Lower lobe of right lung (tissue), 2 donors: Measurements from ENCODE around the gene CRABP1. TPM values are rescaled to one million over a fixed set of nuclear protein-coding genes. Genes with fewer than 3 reads are reported as not detected.

ENCODE experiments used
- ATAC-seq, 2 donors: fragments of 200-7000 bp; cut with Tn5 transposase; one replicate each; pipeline ENCODE4 v1.9.1; 2020 to 2022; ENCODE audit warnings: mild to moderate bottlenecking in 2 of 2, moderate library complexity in 2 of 2
- DNase-seq: peaks from one replicate; pipeline ENCODE4 v3.0.0-alpha.2; 2020
- H3K27ac ChIP-seq: fragments of 200-600 bp; one replicate; pipeline ENCODE4 v1.8.0; 2022
- H3K27me3 ChIP-seq: fragments of 200-600 bp; one replicate; pipeline ENCODE4 v1.8.0; 2022; ENCODE audit warnings: low read depth
- H3K36me3 ChIP-seq: fragments of 200-600 bp; one replicate; pipeline ENCODE4 v1.8.0; 2022; ENCODE audit warnings: mild to moderate bottlenecking
- H3K4me1 ChIP-seq: fragments of 200-600 bp; one replicate; pipeline ENCODE4 v1.8.0; 2022
- H3K4me3 ChIP-seq: fragments of 200-600 bp; one replicate; pipeline ENCODE4 v1.8.0; 2022; ENCODE audit warnings: mild to moderate bottlenecking
- H3K9me3 ChIP-seq: fragments of 200-600 bp; one replicate; pipeline ENCODE4 v1.8.0; 2022
- CTCF ChIP-seq: fragments of 200-600 bp; IDR thresholded peaks from one replicate; pipeline ENCODE4 v1.8.0; 2022; ENCODE audit warnings: antibody characterized with exemption, mild to moderate bottlenecking
- intact Hi-C: fragments of 100-400 bp; cut with DNase I; formaldehyde crosslinking; loops from one replicate; pipeline ENCODE4 v1.11.0; 2022
- total RNA-seq: library from RNA; stranded (reverse); fragmentation: NEBNext Ultra II Directional; extraction: Animal tissue kit (Norgen Biotek cat#: 25700); gene quantifications from one replicate; pipeline ENCODE4 v1.2.1, GENCODE V29; 2021
- donor health status: DM: no; HTN: yes; CAD: no; lungs with severe emphysema.

Gene CRABP1
- total RNA-seq, 1 donor from 2014 or later, result not detected

DNA sequence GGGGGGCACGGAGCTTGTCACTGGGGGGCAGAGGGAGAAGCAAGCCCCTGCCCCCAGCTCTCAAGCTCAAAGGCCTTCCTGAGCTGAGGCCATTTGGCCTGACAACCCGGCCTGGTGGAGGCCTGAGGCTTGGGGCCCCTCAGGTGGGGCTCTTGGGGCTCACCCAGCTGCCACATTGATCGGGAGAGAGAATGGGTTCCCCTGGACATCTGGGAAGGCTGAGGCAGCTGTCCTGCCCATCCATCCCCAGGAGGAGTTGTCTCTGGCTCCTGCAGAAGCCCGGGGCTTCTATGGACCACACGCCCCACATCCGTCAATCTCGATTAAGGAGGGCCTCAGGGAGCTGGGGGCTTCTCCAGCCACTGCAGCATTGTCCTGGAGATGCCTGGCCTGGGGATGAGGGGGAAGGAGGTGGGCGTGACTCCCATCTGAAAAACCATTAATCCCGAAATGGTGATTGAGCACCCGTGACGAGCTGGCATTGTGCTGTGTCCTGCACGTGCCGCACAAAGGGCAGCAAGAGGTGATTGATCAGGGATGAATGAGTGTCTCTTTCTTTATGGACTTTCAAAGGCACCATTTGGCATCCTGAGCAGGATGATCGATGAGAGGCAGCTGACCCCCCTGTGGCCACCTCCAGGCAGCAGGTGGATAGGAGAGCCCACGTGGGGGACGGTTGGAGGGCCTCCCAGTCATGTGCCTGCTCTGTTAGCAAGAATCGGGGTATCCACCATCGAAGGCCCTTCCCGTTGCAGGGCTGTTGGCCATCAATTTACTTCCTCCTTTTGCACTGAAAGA, 17.2 kb upstream of the CRABP1 start:
- intact Hi-C loops, result no loop called here
- H3K9me3 ChIP-seq, result no peaks in the 10 kb centered on the region
- H3K4me3 ChIP-seq, result no peak overlapping the region
- peak overlapping the region; percentile 58 for H3K27ac ChIP-seq
- DNase-seq (peak; percentile 21), ATAC-seq (no peak)
- no peaks in the 10 kb centered on the region for H3K36me3 ChIP-seq
- TF ChIP-seq CTCF, result no peak
- H3K4me1 ChIP-seq, result no peaks in the 10 kb centered on the region
- H3K27me3 ChIP-seq, result no peaks in the 10 kb centered on the region

GRCh38 chr15:78323693-78324092, 16.5 kb upstream of the CRABP1 start:
- H3K9me3 ChIP-seq, result no peaks in the 10 kb centered on the region
- intact Hi-C loops, result no loop called here
- no peak overlapping the region for H3K27ac ChIP-seq
- no peaks in the 10 kb centered on the region for H3K36me3 ChIP-seq
- ATAC-seq (no peak), DNase-seq (no peak)
- no peaks in the 10 kb centered on the region for H3K4me1 ChIP-seq
- no peak for TF ChIP-seq CTCF
- H3K27me3 ChIP-seq, result no peaks in the 10 kb centered on the region
- H3K4me3 ChIP-seq, result no peak overlapping the region

GRCh38 chr15:78324144-78324543, 16.0 kb upstream of the CRABP1 start:
- no peaks in the 10 kb centered on the region for H3K27me3 ChIP-seq
- no peak overlapping the region for H3K27ac ChIP-seq
- H3K36me3 ChIP-seq, result no peaks in the 10 kb centered on the region
- ATAC-seq (no peak), DNase-seq (no peak)
- H3K4me1 ChIP-seq, result no peaks in the 10 kb centered on the region
- TF ChIP-seq CTCF, result no peak
- no peaks in the 10 kb centered on the region for H3K9me3 ChIP-seq
- intact Hi-C loops, result no loop called here
- H3K4me3 ChIP-seq, result no peak overlapping the region

DNA sequence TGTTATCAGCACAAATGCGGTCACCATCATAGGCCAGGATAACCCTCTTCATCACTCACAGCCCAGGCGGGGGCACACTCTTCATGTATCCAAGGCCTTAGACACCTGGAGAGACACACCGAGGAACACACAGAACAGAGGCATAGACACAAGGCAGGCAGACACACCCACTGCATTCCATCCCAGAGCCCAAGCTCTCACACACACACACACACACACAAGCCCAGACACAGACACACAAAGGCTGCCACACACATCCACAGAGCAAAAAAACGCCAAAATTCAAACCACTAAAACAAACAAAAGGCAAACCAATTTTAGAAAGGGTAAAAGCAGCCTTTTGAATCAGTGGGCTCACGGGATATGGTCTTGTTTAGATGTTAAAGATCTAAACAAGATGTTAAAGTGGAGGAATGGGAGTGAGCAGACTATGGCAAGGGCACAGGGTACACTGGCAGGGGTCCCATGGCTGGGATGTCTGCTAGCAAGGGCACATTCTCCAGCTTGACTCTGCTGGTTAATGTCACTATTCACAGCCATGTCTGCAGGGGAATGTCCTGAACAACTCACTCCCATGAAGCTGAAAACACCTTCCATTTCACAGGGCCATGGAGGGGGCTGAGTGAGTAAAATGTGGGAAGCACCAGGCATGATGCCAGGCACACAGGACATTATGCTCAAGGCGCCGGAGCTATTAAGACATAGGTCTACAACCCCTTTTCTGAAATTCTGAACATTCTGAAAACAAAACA, 14.9 kb upstream of the CRABP1 start:
- H3K9me3 ChIP-seq, result no peaks in the 10 kb centered on the region
- H3K4me1 ChIP-seq, result no peaks in the 10 kb centered on the region
- intact Hi-C loops, result no loop called here
- no peaks in the 10 kb centered on the region for H3K27me3 ChIP-seq
- ATAC-seq (no peak), DNase-seq (no peak)
- no peak overlapping the region for H3K27ac ChIP-seq
- H3K36me3 ChIP-seq, result no peaks in the 10 kb centered on the region
- H3K4me3 ChIP-seq, result no peak overlapping the region
- TF ChIP-seq CTCF, result no peak

DNA sequence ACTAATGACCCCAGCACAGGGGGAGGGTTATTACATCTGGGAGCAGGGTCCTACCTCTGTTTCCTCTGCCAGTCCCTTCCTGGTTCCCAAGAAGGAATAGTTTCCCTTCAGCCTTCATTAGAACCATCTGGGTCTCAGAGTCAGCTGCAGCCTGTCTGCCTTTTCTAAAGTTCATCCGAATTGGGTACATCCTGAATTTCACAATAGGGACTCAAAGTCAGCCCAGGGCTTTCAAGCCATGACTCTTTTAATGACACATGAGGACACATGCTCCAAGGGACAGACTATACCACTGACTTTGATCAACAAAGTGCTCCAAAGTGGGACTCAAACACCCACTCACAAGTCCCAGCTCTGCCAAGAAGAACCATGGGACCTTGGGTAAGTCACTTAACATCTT, 12.7 kb upstream of the CRABP1 start:
- Histone ChIP-seq H3K9me3 (no peaks in the 10 kb centered on the region), H3K4me1 (no peaks in the 10 kb centered on the region), H3K36me3 (no peaks in the 10 kb centered on the region), H3K4me3 (no peak overlapping the region), H3K27me3 (no peaks in the 10 kb centered on the region), H3K27ac (no peak overlapping the region)
- ATAC-seq (no peak), DNase-seq (no peak)
- no peak for TF ChIP-seq CTCF
- intact Hi-C loops, result no loop called here
